ENCODE data around the gene PTMS.

GRCh38 chr12:6745741-6746525 lies 20.2 kb upstream of the PTMS start:
- no peak for TF ChIP-seq YY2 (tag by site-specific recombination; IDR thresholded peaks at IDR 0.05)
- TF ChIP-seq ZNF521 (tag by site-specific recombination; IDR thresholded peaks at IDR 0.05) = no peak
- TF ChIP-seq CTCF (tag by site-specific recombination; IDR thresholded peaks at IDR 0.05) = no peak
- TF ChIP-seq, protein P1, sequence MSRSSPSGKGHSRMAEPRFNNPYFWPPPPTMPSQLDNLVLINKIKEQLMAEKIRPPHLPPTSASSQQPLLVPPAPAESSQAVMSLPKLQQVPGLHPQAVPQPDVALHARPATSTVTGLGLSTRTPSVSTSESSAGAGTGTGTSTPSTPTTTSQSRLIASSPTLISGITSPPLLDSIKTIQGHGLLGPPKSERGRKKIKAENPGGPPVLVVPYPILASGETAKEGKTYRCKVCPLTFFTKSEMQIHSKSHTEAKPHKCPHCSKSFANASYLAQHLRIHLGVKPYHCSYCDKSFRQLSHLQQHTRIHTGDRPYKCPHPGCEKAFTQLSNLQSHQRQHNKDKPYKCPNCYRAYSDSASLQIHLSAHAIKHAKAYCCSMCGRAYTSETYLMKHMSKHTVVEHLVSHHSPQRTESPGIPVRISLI (tag by site-specific recombination; IDR thresholded peaks at IDR 0.05) = no peak
- TF ChIP-seq, protein P2, sequence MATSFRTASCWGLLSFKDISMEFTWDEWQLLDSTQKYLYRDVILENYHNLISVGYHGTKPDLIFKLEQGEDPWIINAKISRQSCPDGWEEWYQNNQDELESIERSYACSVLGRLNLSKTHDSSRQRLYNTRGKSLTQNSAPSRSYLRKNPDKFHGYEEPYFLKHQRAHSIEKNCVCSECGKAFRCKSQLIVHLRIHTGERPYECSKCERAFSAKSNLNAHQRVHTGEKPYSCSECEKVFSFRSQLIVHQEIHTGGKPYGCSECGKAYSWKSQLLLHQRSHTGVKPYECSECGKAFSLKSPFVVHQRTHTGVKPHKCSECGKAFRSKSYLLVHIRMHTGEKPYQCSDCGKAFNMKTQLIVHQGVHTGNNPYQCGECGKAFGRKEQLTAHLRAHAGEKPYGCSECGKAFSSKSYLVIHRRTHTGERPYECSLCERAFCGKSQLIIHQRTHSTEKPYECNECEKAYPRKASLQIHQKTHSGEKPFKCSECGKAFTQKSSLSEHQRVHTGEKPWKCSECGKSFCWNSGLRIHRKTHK (tag by site-specific recombination; IDR thresholded peaks at IDR 0.05) = no peak
- TF ChIP-seq ZNF121 (tag by site-specific recombination; IDR thresholded peaks at IDR 0.05) = no peak
- TF ChIP-seq TCF7L2 (IDR thresholded peaks at IDR 0.05; ENCODE audit: borderline replicate concordance, low read depth, low read length) = no peak
- no peak for TF ChIP-seq INSM2 (tag by site-specific recombination; IDR thresholded peaks at IDR 0.05)
- no peak for TF ChIP-seq ZSCAN5A (tag by site-specific recombination; IDR thresholded peaks at IDR 0.05)
- no peak for TF ChIP-seq YY1 (tag by site-specific recombination; IDR thresholded peaks at IDR 0.05)
- no peak for TF ChIP-seq ZBTB1 (tag by site-specific recombination; IDR thresholded peaks at IDR 0.05)
- TF ChIP-seq ZNF610 (tag by site-specific recombination; IDR thresholded peaks at IDR 0.05; ENCODE audit: borderline replicate concordance) = no peak
- TF ChIP-seq TRIM28 (IDR thresholded peaks at IDR 0.05; ENCODE audit: borderline replicate concordance, low read length) = no peak
